Iris pigment epithelial cell (primary cell): ENCODE measurements around the gene GGN.
"Not testable (repeated sequence)": the region's sequence is repeated elsewhere in the genome, so short reads cannot be mapped to it uniquely, and the experiment has no call there.

ENCODE experiments used
- DNase-seq: peaks from one replicate; pipeline ENCODE4 v3.0.0-alpha.2; 2011; ENCODE audit warnings: low read depth

GGN gene

DNA sequence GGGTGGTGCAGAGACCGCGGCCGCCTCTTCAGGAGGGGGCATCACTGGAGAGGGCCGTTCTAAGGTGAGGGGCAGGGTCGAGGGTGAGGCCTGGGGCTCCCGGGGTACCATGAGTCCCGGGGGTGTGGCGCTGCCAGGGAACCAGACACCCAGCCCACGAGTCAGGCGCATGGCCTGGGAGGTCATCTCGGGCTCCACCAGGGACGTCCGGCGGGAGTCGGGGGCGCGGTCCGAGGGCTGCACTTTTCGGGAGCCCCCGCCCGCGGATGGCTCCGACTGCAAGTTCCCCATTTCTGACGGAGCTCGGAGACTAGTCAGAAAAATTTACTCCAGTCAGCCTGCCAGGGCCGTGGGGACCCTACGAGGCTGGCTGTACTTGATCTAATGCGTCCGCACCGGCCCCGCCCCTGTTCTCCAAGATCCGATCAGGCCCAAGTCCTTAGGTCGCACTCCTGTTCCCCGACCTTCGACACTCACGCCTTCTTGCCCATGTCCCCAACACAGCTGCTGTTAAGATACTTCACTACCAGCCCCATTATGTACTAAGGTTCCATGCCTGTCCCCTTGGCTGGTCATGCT, 774 bp downstream of the GGN start:
- no peak for DNase-seq

DNA sequence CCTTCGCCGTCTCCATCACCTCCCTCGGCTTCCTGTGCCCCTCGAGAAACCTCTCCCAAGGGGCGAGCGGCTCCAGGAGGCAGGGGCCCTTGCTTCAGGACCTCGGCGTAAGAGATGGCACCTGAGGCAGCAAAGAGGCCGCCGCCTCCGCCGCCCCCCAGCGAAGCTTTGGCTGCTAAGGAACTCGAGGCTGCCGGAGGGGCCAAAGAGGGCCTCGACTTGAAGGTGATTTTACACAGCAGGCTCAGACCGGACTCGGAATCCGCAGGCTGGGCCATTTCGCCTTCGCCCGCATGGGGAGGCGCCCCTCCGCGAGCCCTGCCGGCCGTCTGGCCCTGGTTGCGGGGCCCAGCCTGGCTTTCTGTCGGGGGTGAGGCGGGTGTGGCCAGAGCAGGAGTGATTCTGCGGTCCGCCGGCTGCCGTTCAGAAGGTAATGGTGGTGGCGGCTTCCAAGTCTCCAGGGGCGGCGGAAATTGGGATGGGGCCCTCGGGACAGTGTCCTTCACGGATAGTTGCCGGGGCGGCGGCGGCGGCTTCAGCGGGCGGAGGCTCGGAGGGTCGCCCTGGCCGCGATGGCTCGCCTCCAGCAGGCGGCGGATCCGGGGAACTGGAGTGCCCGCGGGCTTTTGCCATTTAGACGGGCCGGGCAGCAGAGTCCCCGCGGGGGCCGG, 1.4 kb downstream of the GGN start:
- DNase-seq, result no peak

DNA sequence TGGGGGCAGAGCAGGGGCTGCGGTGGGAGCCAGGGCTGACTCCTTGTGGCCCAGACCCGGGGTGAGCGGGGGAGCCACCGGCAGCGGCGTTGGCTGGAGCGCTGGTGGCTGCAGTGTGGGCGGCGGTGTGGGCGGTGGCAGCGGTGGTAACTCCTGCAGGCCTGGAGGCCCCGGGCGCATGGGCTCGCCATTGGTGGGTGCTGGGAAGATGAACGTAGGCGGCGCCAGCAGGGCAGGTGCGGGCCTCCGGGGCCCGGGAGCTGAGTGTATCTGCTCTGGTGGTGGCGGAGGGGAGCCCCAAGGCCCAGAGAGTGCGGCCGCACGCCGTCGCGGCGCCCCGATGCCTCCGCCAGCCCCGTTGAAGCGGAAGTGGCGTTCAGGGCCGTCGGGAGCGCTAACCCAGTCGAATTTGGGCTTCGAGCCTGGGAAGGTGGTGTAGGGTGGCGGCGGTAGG, 2.0 kb downstream of the GGN start:
- no peak for DNase-seq

DNA sequence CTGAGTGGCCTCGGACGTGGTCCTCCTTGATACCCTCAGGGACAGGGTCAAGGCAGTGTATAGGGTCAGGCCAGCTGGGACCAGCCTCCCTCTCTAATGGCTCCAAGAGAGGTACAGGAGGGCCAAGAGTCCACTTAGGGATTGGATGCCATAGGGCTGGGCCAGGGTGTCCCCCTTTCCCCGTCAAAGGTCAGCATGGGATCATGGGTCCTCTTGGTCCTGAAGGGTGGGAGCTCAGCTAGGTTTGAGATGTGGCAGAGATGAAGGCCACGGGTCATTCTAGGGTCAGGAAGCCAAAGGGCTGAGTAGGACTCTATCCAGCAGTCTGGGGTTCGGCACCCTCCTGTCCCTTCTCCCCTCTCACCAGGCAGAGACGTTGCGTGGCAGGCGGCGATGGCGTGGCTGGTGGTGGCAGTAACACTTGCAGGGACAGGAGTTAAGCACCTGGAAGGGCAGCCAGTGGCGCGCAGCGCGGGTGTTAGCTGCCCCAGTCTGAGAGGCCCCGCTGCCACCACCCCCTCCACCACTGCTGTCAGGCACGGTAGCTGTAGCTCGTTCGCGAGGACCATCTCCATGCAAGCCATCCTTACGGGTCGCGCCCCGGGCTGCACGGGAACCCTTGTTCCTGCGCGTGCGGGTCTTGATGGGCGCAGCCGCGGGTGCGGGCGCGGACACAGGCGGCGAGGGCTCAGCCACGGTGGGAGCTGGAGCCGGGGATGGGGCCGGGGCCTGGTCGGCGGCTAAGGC, 2.6 kb downstream of the GGN start:
- DNase-seq, result no peak

DNA sequence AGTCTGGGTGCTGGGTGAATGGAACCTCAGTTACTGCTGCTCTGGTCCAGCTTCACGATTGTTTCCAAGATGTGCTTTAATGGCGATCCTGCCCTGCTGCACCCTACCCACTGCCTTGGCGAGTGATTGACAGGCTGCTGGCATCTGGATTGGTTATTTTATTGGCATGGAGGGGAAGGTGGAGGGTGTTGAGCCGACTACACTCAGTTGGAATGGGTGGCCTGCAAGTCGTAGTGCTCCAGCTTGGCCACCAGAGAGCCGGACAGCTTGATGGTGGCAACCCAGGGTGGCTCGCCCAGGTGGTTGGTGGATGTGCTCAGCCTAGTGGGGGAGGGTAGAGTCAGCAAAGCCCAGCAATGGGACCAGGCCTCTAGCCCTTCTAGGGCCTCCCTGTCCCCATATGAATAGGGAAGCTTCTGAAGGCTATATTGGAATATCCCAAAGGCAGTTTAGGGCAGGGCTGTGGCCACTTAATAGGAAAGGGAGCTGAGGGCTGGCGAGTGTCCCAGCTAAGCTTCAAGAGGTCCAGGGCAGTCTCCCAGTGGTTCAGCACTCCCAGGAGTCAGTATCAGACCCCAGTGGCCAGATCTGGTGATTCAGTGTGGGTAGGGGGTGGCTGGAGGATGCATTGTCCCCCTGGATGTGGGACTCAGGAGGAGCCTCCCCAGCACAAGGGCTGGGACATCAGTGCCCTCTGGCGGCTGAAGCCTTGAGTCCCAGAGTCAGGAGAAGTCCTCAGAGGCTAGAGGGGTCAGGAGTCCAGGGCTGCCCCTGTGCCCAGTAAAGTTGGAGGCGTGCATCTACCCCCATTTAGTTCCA, 3.4 kb downstream of the GGN start:
- peak; percentile 34 for DNase-seq

- no peak for DNase-seq
These were observed 4.1 kb downstream of the GGN start for GRCh38 chr19:38383743-38384142.

GRCh38 chr19:38383184-38383583, 4.7 kb downstream of the GGN start:
- DNase-seq, result no peak

GRCh38 chr19:38381138-38381537, 6.7 kb downstream of the GGN start:
- DNase-seq, result no peak

GRCh38 chr19:38378866-38379265, 9.0 kb downstream of the GGN start:
- DNase-seq, result no peak

GRCh38 chr19:38377052-38377451, 10.8 kb downstream of the GGN start:
- DNase-seq, result no peak

DNA sequence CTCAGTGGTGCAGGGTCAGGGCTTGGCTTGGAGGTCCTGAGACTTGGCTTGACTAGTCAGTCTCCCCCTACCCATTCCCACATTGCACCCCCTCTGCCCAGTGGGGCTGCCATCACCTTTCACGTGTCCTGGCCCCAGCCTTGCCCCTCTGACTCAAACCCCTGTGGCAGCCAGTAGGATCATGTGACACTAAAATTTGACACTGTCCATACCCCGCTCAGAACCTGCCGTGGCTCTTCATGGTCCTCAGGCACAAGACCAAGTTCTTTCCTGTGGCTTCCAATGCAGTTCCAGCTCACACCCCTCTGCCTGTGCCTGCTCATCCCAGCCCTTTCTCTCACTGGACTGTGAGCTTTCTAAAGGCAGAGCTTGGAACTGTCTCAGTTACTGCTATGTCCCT, 11.3 kb downstream of the GGN start:
- DNase-seq, result no peak

- DNase-seq, result peak; percentile 34
These were observed 12.1 kb downstream of the GGN start for GRCh38 chr19:38375748-38376147.

- peak; percentile 38 for DNase-seq
These were observed 12.7 kb downstream of the GGN start for GRCh38 chr19:38375098-38375493.

GRCh38 chr19:38374332-38375097, 13.3 kb downstream of the GGN start, which contains the start of gene PSMD8:
PSMD8 (plus strand) TSS chr19:38374571; CDS start chr19:38374602, 31 bp downstream.
- DNase-seq, result peak; percentile 99

- DNase-seq, result no peak
These were observed 13.9 kb downstream of the GGN start for GRCh38 chr19:38373907-38374331.

- no peak for DNase-seq
These were observed 16.8 kb downstream of the GGN start for GRCh38 chr19:38371081-38371480.

DNA sequence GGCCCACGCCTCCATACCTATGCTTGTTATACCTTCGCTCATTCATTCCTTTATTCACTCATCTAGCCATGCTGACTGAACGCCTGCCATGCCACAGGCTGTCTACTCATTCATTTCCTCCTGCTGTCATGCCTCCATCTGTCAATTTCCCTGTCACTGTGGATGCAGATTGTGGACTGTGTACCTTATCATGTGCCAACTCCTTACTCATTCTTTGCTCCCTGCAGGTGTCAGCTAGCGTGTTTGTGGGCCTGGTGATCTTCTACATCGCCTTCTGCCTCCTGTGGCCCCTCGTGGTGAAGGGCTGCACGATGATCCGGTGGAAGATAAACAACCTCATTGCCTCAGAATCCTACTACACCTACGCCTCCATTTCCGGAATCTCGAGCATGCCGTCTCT, 17.5 kb downstream of the GGN start:
- no peak for DNase-seq

DNA sequence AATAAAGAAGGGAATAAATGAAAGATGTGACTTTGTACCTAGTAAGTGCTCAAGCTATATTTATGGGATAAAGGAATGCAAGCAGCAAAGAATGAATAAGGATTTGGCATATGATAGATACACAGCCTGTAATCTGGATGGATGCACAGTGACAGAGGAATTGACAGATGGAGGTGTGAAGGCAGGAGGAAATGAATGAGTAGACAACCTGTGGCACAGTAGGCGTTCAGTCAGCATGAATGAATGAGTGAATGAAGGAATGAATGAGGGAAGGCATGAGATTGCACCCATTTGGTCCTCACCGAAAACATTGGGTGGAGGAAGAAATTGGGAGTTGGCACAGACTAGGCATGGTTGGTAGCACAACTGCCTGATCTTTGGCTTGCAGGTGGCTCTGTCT, 18.2 kb downstream of the GGN start:
- no peak for DNase-seq

GRCh38 chr19:38367041-38367440, 20.8 kb downstream of the GGN start:
- DNase-seq, result no peak

- not testable (repeated sequence) for DNase-seq
These were observed 24.7 kb downstream of the GGN start for GRCh38 chr19:38362946-38363688.
